ENCODE measurements around the gene OR52K1.

Gene OR52K1

DNA sequence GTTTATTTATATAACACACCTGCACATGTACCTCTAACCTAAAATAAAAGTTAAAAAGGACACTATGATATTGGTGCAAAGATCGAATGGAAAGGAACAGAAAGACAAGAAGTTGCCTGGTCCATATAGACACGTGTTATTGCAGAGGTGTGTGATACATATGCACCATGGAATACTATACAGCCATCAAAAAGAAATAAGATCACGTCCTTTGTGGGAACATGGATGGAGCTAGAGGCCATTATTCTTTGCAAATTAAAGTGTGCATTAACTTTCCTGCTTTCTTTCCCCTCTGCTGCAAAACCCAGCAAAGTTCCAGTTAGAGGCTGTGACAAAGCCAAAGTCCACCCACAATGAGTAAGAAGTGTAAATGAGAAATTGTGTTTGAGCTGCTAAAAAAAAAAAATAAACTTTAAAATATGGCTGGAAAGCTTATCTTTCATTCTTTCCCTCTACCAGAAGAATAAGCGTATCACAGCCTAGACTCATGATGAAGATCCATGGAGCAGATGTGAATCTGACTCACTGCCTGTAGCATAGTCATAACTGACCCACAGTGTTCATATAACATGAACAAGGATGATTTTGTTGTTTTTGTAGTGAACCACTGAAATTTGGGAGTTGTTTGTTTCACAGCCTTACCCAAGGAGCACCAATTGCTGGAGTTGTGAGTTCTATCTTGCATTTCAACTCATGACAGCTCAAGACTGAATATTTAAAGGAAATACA lies 9.6 kb downstream of the OR52K1 start:
- TF ChIP-seq, protein P1, sequence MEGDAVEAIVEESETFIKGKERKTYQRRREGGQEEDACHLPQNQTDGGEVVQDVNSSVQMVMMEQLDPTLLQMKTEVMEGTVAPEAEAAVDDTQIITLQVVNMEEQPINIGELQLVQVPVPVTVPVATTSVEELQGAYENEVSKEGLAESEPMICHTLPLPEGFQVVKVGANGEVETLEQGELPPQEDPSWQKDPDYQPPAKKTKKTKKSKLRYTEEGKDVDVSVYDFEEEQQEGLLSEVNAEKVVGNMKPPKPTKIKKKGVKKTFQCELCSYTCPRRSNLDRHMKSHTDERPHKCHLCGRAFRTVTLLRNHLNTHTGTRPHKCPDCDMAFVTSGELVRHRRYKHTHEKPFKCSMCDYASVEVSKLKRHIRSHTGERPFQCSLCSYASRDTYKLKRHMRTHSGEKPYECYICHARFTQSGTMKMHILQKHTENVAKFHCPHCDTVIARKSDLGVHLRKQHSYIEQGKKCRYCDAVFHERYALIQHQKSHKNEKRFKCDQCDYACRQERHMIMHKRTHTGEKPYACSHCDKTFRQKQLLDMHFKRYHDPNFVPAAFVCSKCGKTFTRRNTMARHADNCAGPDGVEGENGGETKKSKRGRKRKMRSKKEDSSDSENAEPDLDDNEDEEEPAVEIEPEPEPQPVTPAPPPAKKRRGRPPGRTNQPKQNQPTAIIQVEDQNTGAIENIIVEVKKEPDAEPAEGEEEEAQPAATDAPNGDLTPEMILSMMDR (IDR thresholded peaks at IDR 0.05; ENCODE audit: low read depth, low read length), result no peak
- H3K4me3 ChIP-seq (ENCODE audit: low read depth, low read length), result no peak overlapping the region

DNA sequence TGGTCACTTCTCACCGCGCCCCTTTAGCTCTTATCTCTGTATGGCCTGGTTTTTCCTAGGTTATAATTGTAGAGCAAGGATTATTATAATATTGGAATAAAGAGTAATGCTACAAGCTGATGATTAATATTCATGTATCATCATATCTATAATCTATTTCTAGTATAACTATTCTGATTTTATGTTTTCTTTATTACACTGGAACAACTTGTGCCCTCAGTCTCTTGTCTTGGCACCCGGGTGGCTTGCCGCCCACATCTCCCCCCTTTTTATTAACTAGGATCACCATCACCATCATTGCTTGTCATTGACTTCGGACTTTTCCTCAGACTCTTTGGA lies 11.0 kb downstream of the OR52K1 start:
- TF ChIP-seq, protein P1 (IDR thresholded peaks at IDR 0.05; ENCODE audit: low read depth, low read length), result no peak; the same call in 1 of the 2 replicates
- no peak overlapping the region for H3K4me3 ChIP-seq (ENCODE audit: low read depth, low read length)

DNA sequence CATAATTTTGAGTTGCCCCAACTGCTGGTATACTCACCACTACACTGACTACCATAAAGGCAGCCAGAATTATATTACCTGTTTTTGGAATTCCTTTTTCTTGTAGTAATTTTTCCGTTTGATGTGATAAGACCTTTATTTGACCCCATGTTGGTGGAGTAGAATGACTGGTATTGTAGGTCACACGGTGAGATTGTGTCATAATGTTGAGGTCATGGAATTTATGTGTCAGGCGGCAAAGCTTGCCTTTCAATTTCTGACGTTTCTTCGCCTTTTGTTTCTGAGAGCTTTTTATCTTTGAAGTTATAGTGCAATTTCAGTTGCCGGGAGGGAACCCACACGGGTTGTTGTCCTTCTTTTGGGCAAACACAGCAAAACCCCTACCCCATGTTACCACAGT lies 13.0 kb downstream of the OR52K1 start:
- TF ChIP-seq, protein P1 (IDR thresholded peaks at IDR 0.05; ENCODE audit: low read depth, low read length), result no peak

DNA sequence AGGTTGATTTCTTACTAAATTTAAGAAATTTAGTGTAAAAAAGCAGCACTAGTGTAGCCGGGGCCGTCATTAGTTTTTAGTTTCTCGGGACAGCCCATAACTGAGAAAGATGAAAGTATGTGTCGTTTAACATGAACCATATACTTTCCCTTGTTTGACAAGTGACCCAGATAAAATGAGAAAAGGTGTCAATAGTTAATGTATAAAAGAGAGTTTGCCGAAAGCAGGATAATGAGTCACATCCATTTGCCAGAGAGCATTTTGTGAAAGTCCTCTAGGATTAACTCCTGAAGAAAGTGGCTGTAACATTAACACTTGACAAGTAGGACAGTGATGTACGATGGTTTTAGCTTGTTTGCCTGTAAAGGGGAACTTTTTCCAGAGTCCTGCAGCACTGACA lies 13.5 kb downstream of the OR52K1 start:
- H3K4me3 ChIP-seq (ENCODE audit: low read depth, low read length), result no peak overlapping the region
- TF ChIP-seq, protein P1 (IDR thresholded peaks at IDR 0.05; ENCODE audit: low read depth, low read length), result no peak

More for the DNA sequence above, 13.0 kb downstream of the OR52K1 start:
- no peak overlapping the region for H3K4me3 ChIP-seq (ENCODE audit: low read depth, low read length)

DNA sequence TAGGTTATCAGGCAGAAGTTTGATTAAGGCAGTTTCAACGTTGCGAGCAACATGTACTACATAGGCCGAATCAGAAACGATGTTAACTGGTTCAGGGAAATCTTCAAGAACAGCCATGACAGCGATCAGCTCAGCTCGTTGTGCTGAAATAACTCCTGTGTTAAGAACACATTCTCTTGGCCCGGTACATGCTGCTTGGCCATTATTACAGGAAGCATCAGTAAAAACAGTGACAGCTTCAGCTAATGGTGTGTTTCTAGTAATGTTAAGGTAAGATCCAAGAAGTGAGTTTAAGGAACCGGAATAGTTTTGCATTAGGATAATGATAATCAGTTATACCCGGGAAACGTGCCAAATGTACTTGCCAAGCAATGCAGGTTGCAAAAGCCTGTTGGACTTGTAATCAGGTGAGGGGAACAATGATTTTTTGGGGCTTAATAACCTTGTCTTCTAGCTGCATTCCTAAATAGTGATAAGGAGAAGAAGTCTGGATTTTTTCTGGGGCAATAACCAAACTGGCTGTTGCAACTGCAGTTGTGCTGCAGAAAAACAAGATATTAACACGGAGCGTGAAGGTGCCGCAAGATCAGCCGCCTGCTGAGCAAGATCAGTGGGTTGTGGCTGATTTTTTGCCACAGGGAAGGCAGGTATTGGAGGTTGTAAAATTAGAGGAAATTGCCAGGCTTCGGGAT lies 14.3 kb downstream of the OR52K1 start:
- TF ChIP-seq, protein P1 (IDR thresholded peaks at IDR 0.05; ENCODE audit: low read depth, low read length), result no peak
- H3K4me3 ChIP-seq (ENCODE audit: low read depth, low read length), result no peak overlapping the region

DNA sequence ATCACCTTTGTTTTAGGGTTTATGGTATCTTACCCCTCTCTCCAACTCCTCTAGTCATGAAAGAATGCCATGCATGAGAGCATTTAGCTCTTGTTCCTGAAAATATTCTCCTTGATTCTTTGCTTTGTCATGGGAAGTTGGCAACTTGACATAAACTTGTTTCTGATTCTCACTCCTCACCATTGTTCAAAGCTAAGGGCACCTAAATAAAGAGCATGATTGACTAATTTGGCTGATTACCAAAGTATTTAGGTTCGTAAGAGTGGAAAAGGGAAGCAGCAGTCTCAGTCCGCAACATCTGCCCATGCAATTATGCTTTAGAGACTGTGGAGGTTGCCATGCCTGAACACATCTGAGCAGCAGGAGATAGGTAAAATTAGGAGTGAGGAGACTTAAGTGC lies 26.4 kb downstream of the OR52K1 start:
- H3K4me3 ChIP-seq (ENCODE audit: low read depth, low read length), result no peak overlapping the region
- TF ChIP-seq, protein P1 (IDR thresholded peaks at IDR 0.05; ENCODE audit: low read depth, low read length), result no peak
